Airway epithelial cell (primary cell): Measurements from ENCODE around the gene ZC3H12A. TPM values are rescaled to one million over a fixed set of nuclear protein-coding genes. Genes with fewer than 3 reads are reported as not detected.

Experiments used
- total RNA-seq: library from RNA; depleted of rRNA; stranded (reverse); fragments of >200 nt; gene quantifications from 2 replicates; pipeline ENCODE4 v1.2.3, GENCODE V29; 2015

Gene ZC3H12A
- total RNA-seq, result 31.9 and 40.6 TPM in 2 replicates

DNA sequence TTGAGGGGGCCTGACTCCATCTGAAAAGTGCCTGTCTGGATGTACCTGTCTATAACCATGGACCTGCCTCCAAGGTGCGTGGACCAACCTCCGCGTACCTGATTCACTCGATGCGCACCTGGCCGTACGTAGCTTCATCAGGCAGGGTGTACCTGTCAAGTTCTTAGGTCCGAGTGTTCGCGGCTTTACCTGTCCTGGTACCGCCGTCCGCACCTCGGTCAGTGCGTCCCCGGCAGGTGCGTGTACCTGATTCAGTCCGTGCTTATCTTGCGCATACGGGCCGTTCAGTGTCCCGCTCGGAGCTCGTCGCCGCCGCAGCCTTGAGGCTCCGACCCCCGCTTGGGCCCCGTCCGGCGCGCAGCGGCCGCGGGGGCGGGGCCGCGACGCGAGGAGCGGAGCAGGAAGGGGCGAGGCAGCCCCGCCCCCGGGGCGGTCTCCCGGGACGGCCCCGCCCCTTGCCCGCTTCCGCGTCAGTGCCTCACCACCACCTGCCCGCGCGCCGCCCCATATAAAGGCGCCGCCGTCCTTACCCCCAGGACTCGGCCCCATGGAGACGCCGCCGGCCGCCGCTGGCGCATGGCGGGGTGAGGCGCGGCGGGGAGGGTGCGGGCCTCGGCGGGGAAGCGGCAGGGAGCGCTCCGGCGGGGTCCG is at the start of gene ZC3H12A:
TSS of gene ZC3H12A (plus strand) at position 535 of the 651 bp plus-strand sequence. CDS start 917 bp downstream, outside the sequence.

DNA sequence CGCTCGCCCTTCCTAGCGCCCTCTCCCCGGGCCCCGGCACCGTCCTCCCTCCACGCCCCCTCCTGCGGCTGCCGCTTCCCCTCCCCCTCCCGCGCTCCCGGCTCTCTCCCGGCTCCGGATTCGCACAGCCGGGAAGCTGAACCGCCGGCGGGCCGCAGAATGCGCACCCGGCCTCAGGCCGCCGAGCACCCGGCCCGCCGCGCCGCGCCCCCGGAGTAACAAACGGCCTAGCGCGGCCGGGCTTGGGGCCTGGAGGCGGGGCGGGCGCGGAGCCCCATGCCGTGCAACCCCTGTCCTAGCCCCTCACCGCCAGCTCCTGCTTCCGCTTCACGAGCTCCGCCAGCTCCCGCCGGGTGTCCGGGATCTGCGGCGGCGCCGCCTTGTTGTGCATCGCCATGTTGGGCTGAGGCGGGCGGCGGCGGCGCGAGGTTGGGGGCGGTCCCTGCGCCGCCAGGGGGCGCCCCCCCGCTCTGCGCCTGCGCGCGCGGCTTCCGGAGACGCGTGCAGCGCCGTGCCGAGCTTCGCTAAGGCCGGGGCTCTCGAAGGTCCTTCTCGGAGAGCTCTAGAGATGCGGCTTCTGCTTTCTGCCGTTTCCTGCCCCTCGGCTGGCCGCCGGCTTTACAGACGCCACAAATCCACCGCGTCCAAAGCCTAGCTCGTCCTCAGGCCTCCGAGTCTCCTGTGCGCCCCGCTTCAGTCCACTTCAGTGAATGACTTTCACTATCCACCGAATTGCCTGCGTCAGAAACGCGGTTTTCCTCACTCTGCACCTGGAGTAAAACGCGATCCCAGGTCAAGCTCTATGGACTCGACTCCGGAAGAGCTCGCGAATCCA is 40.2 kb downstream of the ZC3H12A start, which contains the start of gene MEAF6:
TSS of gene MEAF6 (minus strand) at position 417 of the 835 bp plus-strand sequence. CDS start at position 397, 20 bp downstream.

Other genes with a start within 250 kb of the ZC3H12A start
- 46.6 and 48.9 TPM in 2 replicates for gene MEAF6, start 40.2 kb downstream of the ZC3H12A start, total RNA-seq
- gene SNIP1, start 79.7 kb downstream of the ZC3H12A start, total RNA-seq, result 12.1 and 13.3 TPM in 2 replicates
- 1.8 and 3.3 TPM in 2 replicates for gene DNALI1, start 82.4 kb downstream of the ZC3H12A start, total RNA-seq
- 60.4 and 63.5 TPM in 2 replicates for gene GNL2, start 121.4 kb downstream of the ZC3H12A start, total RNA-seq
- gene RSPO1, start 160.3 kb downstream of the ZC3H12A start, total RNA-seq, result not detected in 2 replicates
- gene CDCA8, start 217.9 kb downstream of the ZC3H12A start, total RNA-seq, result 17.1 and 22.4 TPM in 2 replicates